ENCODE results near the gene MYO15B. TPM values are rescaled to one million over a fixed set of nuclear protein-coding genes. Genes with fewer than 3 reads are reported as not detected.

Gene MYO15B
- total and polyA plus RNA-seq, 2 of the 13 experiments (the other 11 are each of a cell fraction or from before 2014, with no cell fraction given), result 2.8 to 8.1 TPM

- no peak for TF ChIP-seq ZBTB44 (CRISPR knock-in tag; IDR thresholded peaks at IDR 0.05)
- no peak for TF ChIP-seq TIGD3 (CRISPR knock-in tag; IDR thresholded peaks at IDR 0.05; ENCODE audit: borderline replicate concordance)
- TF ChIP-seq KDM5A (IDR thresholded peaks at IDR 0.05; ENCODE audit: borderline replicate concordance, low read length), result no peak
- no peak for TF ChIP-seq ISX (CRISPR knock-in tag; conservative IDR thresholded peaks at IDR 0.05)
- peak; percentile 81 for TF ChIP-seq PAXIP1 (CRISPR knock-in tag; conservative IDR thresholded peaks at IDR 0.05)
- 0 out of 2 replicates have a peak, but pooled peaks have one; percentile 67 for TF ChIP-seq ZNF329 (CRISPR knock-in tag; IDR thresholded peaks at IDR 0.05; ENCODE audit: low read depth)
- TF ChIP-seq SP1 (IDR thresholded peaks at IDR 0.05), result no peak
- peak; percentile 48 for TF ChIP-seq SP1 (CRISPR knock-in tag; IDR thresholded peaks at IDR 0.05)
- peak; percentile 92 for TF ChIP-seq ZNF709 (CRISPR knock-in tag; IDR thresholded peaks at IDR 0.05)
- TF ChIP-seq NAIF1 (CRISPR knock-in tag; IDR thresholded peaks at IDR 0.05; ENCODE audit: borderline replicate concordance), result no peak
- TF ChIP-seq NR2F1 (CRISPR knock-in tag; IDR thresholded peaks at IDR 0.05), result no peak
- no peak for TF ChIP-seq ZBTB20 (CRISPR knock-in tag; IDR thresholded peaks at IDR 0.05; ENCODE audit: borderline replicate concordance, low read depth)
- peak; percentile 52; the same call in 1 of the 2 replicates for TF ChIP-seq TFDP1 (CRISPR knock-in tag; IDR thresholded peaks at IDR 0.05; ENCODE audit: borderline replicate concordance)
- TF ChIP-seq ZSCAN9 (CRISPR knock-in tag; IDR thresholded peaks at IDR 0.05; ENCODE audit: borderline replicate concordance), result no peak; the same call in 1 of the 2 replicates
- peak; percentile 87; the same call in 1 of the 2 replicates for TF ChIP-seq DZIP1 (CRISPR knock-in tag; IDR thresholded peaks at IDR 0.05)
- TF ChIP-seq NBN (conservative IDR thresholded peaks at IDR 0.05), result no peak
- no peak for TF ChIP-seq ZNF543 (CRISPR knock-in tag; IDR thresholded peaks at IDR 0.05)
- no peak for TF ChIP-seq ZNF496 (CRISPR knock-in tag; IDR thresholded peaks at IDR 0.05; ENCODE audit: insufficient replicate concordance)
Measured at GRCh38 chr17:75549246-75550138, 38.1 kb upstream of the MYO15B start (continued).

All from HepG2 (cell line).